Peyer's patch (tissue), 4 donors: ENCODE measurements around the gene SIDT2. TPM values are rescaled to one million over a fixed set of nuclear protein-coding genes. Genes with fewer than 3 reads are reported as not detected.
"Not testable (repeated sequence)": the region's sequence is repeated elsewhere in the genome, so short reads cannot be mapped to it uniquely, and the experiment has no call there.

Experiments
- DNase-seq, 3 donors: peaks; one replicate each; pipeline ENCODE4 v3.0.0-alpha.2; 2017 to 2019
- H3K27ac ChIP-seq, 4 donors: fragments of 200-600 bp; sonication (generic); one replicate each; pipeline ENCODE4 v1.5.1; 2016 to 2019
- H3K27me3 ChIP-seq, 2 donors: fragments of 200-600 bp; sonication (generic); one replicate each; pipeline ENCODE4 v1.5.1; 2019
- H3K36me3 ChIP-seq, 3 donors: fragments of 200-600 bp; sonication (generic); one replicate each; pipeline ENCODE4 v1.5.1; 2016 to 2019
- H3K4me1 ChIP-seq, 4 donors: fragments of 200-600 bp; sonication (generic); one replicate each; pipeline ENCODE4 v1.5.1; 2016 to 2019
- H3K4me3 ChIP-seq, 4 donors: fragments of 200-600 bp; sonication (generic); 1 replicate in 3 of 4; 2 replicates in 1 of 4; pipeline ENCODE4 v1.5.1; 2016 to 2019; ENCODE audit warnings: mild to moderate bottlenecking in 1 of 4
- H3K9me3 ChIP-seq, 4 donors: fragments of 200-600 bp; sonication (generic); one replicate each; pipeline ENCODE4 v1.5.1; 2016 to 2019; ENCODE audit warnings: mild to moderate bottlenecking in 1 of 4
- CTCF ChIP-seq, 6 experiments: fragments of 450-650 bp in 4 of 6; fragments of 200-600 bp in 2 of 6; sonication (generic) in 1 of 6; IDR thresholded peaks; one replicate each; pipeline ENCODE4 v1.5.1; 2017 to 2019; ENCODE audit warnings: antibody characterized with exemption in 6 of 6, mild to moderate bottlenecking in 3 of 6, moderate library complexity in 1 of 6
- POLR2A ChIP-seq, 2 donors: fragments of 450-650 bp; IDR thresholded peaks; one replicate each; pipeline ENCODE4 v1.5.1; 2017; ENCODE audit warnings: antibody characterized with exemption in 2 of 2, mild to moderate bottlenecking in 2 of 2, moderate library complexity in 2 of 2
- total RNA-seq, 4 donors: library from RNA; depleted of rRNA; stranded (reverse); fragments of >200 nt; gene quantifications; one replicate each; pipeline ENCODE4 v1.1.0, GENCODE V29; 2016

Gene SIDT2
- total RNA-seq, result 100 to 1,000 TPM in 3 of 4 donors, 10 to 100 TPM in 1; 69.3 to 201 (median 162) TPM

DNA sequence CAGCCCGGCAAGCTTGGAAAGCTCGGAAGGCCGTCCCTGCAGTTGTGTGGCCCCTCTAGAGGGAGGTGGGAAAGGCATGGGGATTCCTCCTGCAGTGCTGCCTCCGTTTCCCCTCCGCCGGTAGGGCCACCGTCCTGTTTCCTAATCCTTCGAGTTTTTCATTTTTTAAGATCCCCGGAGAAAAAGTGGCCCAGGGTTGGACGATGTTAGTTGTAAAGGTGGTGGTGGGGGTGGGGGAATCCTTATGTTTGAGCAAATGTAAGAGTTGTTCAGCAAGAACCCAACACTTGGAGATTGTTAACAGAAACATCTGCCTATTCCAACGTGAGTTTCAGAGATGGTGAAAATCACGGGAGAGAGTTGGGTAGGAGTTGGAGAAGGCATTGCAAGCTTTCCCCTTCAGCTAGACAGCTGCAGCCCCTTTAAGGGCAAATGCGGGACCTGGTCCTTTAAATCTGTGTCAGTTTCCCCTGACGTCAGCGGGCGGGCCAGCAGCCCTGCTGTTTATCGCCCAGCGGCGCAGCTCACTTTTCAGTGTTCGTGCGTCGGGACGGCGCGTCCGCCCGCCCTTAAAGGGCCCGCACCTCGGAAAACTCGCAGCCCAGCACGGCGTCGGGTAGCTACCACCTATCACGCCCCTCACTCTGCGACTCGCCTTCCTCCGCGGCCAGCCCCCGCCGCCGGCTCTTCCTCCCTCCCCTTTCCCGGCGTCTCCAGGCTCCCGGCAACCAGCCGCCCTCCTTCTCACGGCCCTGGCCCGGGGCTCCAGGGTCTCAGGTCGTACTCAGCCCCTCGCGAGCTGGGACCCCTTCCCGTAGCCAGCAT lies at the start of gene SIDT2:
TSS of gene SIDT2 (plus strand) at position 534 of the 825 bp plus-strand sequence. CDS start 521 bp downstream, outside the sequence.
- DNase-seq, result peak; percentile 96 to 98 (median 96)
- Histone ChIP-seq H3K27me3 (no peaks in the 10 kb centered on the region), H3K27ac (peak within 1 kb of the TSS; percentile 89 to 99 (median 94)), H3K4me1 (peaks cover 4 to 33% (median 9%) of the 10 kb centered on the region in 4 donors), H3K4me3 (peak within 1 kb of the TSS; percentile 80 to 99 (median 92)), H3K9me3 (no peaks in the 10 kb centered on the region), H3K36me3 (peaks cover 0 to 21% (median 0%) of the 10 kb centered on the region in 3 donors)
- TF ChIP-seq CTCF (IDR thresholded peaks at IDR 0.05) (peak in 4 of 6 experiments; percentile 7 to 38 (median 16)), POLR2A (IDR thresholded peaks at IDR 0.05) (peak; percentile 94 to 99)

GRCh38 chr11:117130396-117130795 lies 48.1 kb upstream of the SIDT2 start:
- H3K4me1 ChIP-seq, DNase-seq, H3K9me3 ChIP-seq, H3K27me3 ChIP-seq, H3K36me3 ChIP-seq, H3K27ac ChIP-seq, H3K4me3 ChIP-seq: not testable (repeated sequence)

- H3K27me3 ChIP-seq, result no peaks in the 10 kb centered on the region
- H3K36me3 ChIP-seq, result no peaks in the 10 kb centered on the region
These were observed 47.7 kb upstream of the SIDT2 start for GRCh38 chr11:117130879-117131278.

DNA sequence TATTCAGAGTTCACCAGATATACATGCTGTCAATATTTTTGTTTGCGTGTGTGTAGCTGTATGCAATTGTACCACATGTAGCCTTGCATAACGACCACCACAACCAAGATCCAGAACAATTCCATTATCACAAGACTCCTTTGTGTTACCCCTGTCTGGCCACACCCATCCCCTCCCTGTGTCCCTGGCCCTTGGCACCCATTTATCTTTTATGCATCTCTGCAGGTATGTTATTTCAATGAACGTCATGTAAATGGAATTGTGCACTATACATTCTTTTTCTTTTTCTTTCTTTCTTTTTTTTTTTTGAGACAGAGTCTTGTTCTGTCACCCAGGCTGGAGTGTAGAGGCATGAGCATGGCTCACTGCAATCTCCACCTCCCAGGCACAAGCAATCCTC lies 44.1 kb upstream of the SIDT2 start:
- no peak overlapping the region for H3K27ac ChIP-seq
- DNase-seq, result no peak
- H3K36me3 ChIP-seq, result no peaks in the 10 kb centered on the region
- TF ChIP-seq POLR2A (IDR thresholded peaks at IDR 0.05) (no peak), CTCF (IDR thresholded peaks at IDR 0.05) (no peak)
- H3K27me3 ChIP-seq, result no peaks in the 10 kb centered on the region
- no peak overlapping the region for H3K4me3 ChIP-seq
- H3K4me1 ChIP-seq, result no peaks in the 10 kb centered on the region
- no peaks in the 10 kb centered on the region for H3K9me3 ChIP-seq

More at GRCh38 chr11:117130879-117131278, 47.7 kb upstream of the SIDT2 start:
- Histone ChIP-seq H3K9me3 (no peaks in the 10 kb centered on the region), H3K27ac (no peak overlapping the region), H3K4me1 (no peaks in the 10 kb centered on the region), H3K4me3 (no peak overlapping the region)
- DNase-seq, result no peak
- TF ChIP-seq CTCF (IDR thresholded peaks at IDR 0.05), result no peak
- no peak for TF ChIP-seq POLR2A (IDR thresholded peaks at IDR 0.05)

- DNase-seq, H3K4me1 ChIP-seq, H3K9me3 ChIP-seq: not testable (repeated sequence)
These were observed 43.6 kb upstream of the SIDT2 start for GRCh38 chr11:117134979-117135378.

DNA sequence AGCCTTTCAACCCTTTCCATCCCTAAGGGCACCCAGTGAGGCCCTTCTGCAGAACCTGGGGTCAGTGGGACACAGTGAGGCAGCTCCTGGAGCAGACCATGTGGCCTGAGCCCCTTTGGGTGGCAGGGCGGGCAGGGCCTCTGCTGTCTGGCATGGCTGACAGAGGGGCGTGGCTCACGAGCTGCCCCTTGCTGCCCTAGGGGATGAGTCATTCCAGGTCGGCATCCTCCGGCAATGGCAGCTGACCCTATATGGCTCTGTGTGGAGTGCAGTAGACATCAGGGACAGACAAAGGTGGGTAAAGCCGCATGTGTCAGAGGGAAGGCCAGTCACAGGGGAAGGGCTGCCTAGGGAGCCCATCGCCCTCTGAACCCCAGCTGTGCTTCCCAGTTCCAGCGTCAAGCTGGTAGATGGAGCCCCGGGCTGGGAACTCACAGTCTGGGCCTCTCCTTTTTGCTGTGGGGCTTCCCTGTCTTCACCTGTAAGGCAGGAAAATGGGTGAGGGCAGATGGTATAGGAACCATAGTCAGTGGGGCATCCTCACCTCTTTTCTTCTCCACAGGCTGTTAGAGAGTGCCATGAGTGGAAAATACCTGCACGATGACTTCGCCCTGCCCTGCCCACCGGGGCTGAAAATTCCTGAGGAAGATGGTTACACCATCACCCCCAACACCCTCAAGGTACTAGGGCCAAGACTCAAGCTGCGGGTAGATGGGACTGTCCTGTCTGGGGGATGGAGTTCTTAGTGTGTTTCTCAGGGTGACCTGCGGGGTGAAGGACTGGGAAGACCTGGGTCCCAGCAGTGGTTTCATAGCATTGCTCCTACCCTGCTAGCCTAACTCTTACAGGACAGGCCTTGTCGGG lies 41.1 kb upstream of the SIDT2 start:
- not testable (repeated sequence) for H3K36me3 ChIP-seq, H3K9me3 ChIP-seq, DNase-seq, H3K4me1 ChIP-seq, H3K27me3 ChIP-seq, H3K27ac ChIP-seq, H3K4me3 ChIP-seq

More at GRCh38 chr11:117134979-117135378, 43.6 kb upstream of the SIDT2 start:
- not testable (repeated sequence) for H3K36me3 ChIP-seq, H3K27ac ChIP-seq, H3K4me3 ChIP-seq, H3K27me3 ChIP-seq

DNA sequence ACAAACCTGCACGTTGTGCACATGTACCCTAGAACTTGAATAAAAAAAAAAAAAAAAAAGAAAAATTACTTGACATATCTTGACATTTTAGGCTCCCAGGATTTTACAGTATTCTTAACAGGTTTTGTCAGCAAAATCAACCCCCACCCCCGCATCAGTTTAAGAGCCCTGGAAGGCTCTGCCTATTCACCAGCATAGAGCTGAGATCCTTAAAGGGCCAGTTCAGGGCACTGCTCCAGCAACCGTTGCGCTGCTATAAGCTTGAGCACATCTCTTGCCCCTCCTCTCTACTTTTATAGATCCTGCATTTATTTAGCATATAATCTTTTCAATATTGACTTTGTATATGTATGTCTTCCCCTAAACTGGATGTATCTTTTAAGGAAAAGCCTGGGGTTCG lies 35.2 kb upstream of the SIDT2 start:
- peak overlapping the region; percentile 86 to 97 (median 93) for H3K27ac ChIP-seq
- H3K4me1 ChIP-seq, result peaks cover 0 to 28% (median 6%) of the 10 kb centered on the region in 4 donors
- peaks cover 0 to 13% (median 0%) of the 10 kb centered on the region in 3 donors for H3K36me3 ChIP-seq
- no peaks in the 10 kb centered on the region for H3K9me3 ChIP-seq
- TF ChIP-seq CTCF (IDR thresholded peaks at IDR 0.05) (no peak), POLR2A (IDR thresholded peaks at IDR 0.05) (no peak)
- peak overlapping the region; percentile 91 to 93 (median 91) for H3K4me3 ChIP-seq
- no peaks in the 10 kb centered on the region for H3K27me3 ChIP-seq
- DNase-seq, result peak in 2 of 3 donors; percentile 50 to 67
